CD4-positive, alpha-beta T cell treated with Interleukin-4 for 4 hours (primary cell): ENCODE data around the gene SH2D3A.

Source experiments
- DNase-seq: peaks from one replicate; pipeline ENCODE4 v3.0.0-alpha.2; 2020

The SH2D3A gene

GRCh38 chr19:6736917-6737283 lies 30.3 kb downstream of the SH2D3A start:
- DNase-seq = no peak

- DNase-seq = peak; percentile 72
These were observed 30.9 kb downstream of the SH2D3A start for GRCh38 chr19:6736169-6736916.

- no peak for DNase-seq
These were observed 31.9 kb downstream of the SH2D3A start for GRCh38 chr19:6735181-6735911.

- no peak for DNase-seq
These were observed 33.0 kb downstream of the SH2D3A start for GRCh38 chr19:6734096-6734696.

GRCh38 chr19:6733338-6734095 lies 33.7 kb downstream of the SH2D3A start:
- DNase-seq = no peak

GRCh38 chr19:6732803-6733337 lies 34.4 kb downstream of the SH2D3A start:
- DNase-seq = no peak

- DNase-seq = no peak
These were observed 35.4 kb downstream of the SH2D3A start for GRCh38 chr19:6731822-6732221.

GRCh38 chr19:6730941-6731670 lies 36.1 kb downstream of the SH2D3A start:
- no peak for DNase-seq

- no peak for DNase-seq
These were observed 37.0 kb downstream of the SH2D3A start for GRCh38 chr19:6730153-6730804.

- DNase-seq = no peak
These were observed 37.6 kb downstream of the SH2D3A start for GRCh38 chr19:6729573-6730152.

GRCh38 chr19:6728346-6728745 lies 38.9 kb downstream of the SH2D3A start:
- DNase-seq = peak; percentile 8

- no peak for DNase-seq
These were observed 41.6 kb downstream of the SH2D3A start for GRCh38 chr19:6725513-6726231.

- DNase-seq = no peak
These were observed 42.4 kb downstream of the SH2D3A start for GRCh38 chr19:6724631-6725492.

- DNase-seq = no peak
These were observed 43.5 kb downstream of the SH2D3A start for GRCh38 chr19:6723738-6724137.

GRCh38 chr19:6723108-6723618 lies 44.1 kb downstream of the SH2D3A start:
- DNase-seq = no peak

GRCh38 chr19:6721773-6722172 lies 45.5 kb downstream of the SH2D3A start:
- DNase-seq = no peak

- DNase-seq = no peak
These were observed 46.1 kb downstream of the SH2D3A start for GRCh38 chr19:6721138-6721474.

- DNase-seq = no peak
These were observed 46.7 kb downstream of the SH2D3A start, which contains the start of gene C3 for GRCh38 chr19:6720369-6721137. TSS of gene C3 (minus strand) at chr19:6720650. CDS start at chr19:6720589, 61 bp downstream.

- no peak for DNase-seq
These were observed 47.3 kb downstream of the SH2D3A start for GRCh38 chr19:6719992-6720368.
